CD4-positive, alpha-beta T cell (primary cell): ENCODE results near the gene KRT83. TPM values are rescaled to one million over a fixed set of nuclear protein-coding genes. Genes with fewer than 3 reads are reported as not detected.
"Not testable (repeated sequence)": the region's sequence is repeated elsewhere in the genome, so short reads cannot be mapped to it uniquely, and the experiment has no call there.

ENCODE experiments used
- ATAC-seq: fragments of 200-7000 bp; cut with Tn5 transposase; one replicate; pipeline ENCODE4 v1.10.0; 2022; ENCODE audit warnings: mild to moderate bottlenecking; ENCODE audit not compliant: poor library complexity
- CTCF ChIA-PET: fragments of 350-600 bp; sonication (Branson Sonifier 250); formaldehyde crosslinking; loops from one replicate; lab custom pipeline; 2021; ENCODE audit warnings: antibody characterized with exemption, inconsistent platforms; lab: Charles Lee
- POLR2A ChIA-PET: fragments of 350-600 bp; sonication (Branson Sonifier 250); formaldehyde crosslinking; loops from one replicate; lab custom pipeline; 2021; ENCODE audit warnings: antibody characterized with exemption, inconsistent platforms; lab: Charles Lee
- DNase-seq, 14 experiments: peaks; one replicate each; pipeline ENCODE4 v3.0.0-alpha.2; 2013 to 2020; ENCODE audit warnings: mixed read lengths in 2 of 14
- H3K27ac ChIP-seq, 2 donors: one replicate each; pipeline versions ENCODE4 v1.5.1 to v1.7.0; 2013; ENCODE audit warnings: low read length in 2 of 2, low read depth in 1 of 2, mild to moderate bottlenecking in 1 of 2
- H3K27me3 ChIP-seq, 2 experiments: 1 replicate in 1 of 2; 2 replicates in 1 of 2; pipeline versions ENCODE4 v1.6.1 to v1.7.0; 2013; ENCODE audit warnings: low read length in 2 of 2, control low read depth in 1 of 2, mild to moderate bottlenecking in 1 of 2, moderate library complexity in 1 of 2; ENCODE audit not compliant: insufficient read depth in 2 of 2, control insufficient read depth in 1 of 2
- H3K36me3 ChIP-seq: one replicate; pipeline ENCODE4 v1.6.1; 2013; ENCODE audit warnings: low read length, control low read depth; ENCODE audit not compliant: insufficient read depth
- H3K4me1 ChIP-seq: one replicate; pipeline ENCODE4 v1.6.1; 2013; ENCODE audit warnings: low read length, control low read depth; ENCODE audit not compliant: insufficient read depth
- H3K4me3 ChIP-seq: one replicate; pipeline ENCODE4 v1.5.1; 2013; ENCODE audit warnings: mild to moderate bottlenecking, low read length, moderate library complexity
- H3K9me3 ChIP-seq, 2 experiments: 1 replicate in 1 of 2; 2 replicates in 1 of 2; pipeline versions ENCODE4 v1.6.1 to v1.7.0; 2013; ENCODE audit warnings: low read length in 2 of 2, mild to moderate bottlenecking in 2 of 2, control low read depth in 1 of 2, moderate library complexity in 1 of 2; ENCODE audit not compliant: control insufficient read depth in 1 of 2, insufficient read depth in 1 of 2
- H3K27ac Mint-ChIP-seq: one replicate; pipeline ENCODE4 v1.8.0; 2020; ENCODE audit warnings: mixed read lengths
- H3K27me3 Mint-ChIP-seq: one replicate; pipeline ENCODE4 v1.8.0; 2021; ENCODE audit warnings: mixed read lengths
- H3K36me3 Mint-ChIP-seq: one replicate; pipeline ENCODE4 v1.8.0; 2021; ENCODE audit warnings: low read depth, mixed read lengths
- H3K4me1 Mint-ChIP-seq: one replicate; pipeline ENCODE4 v1.8.0; 2021; ENCODE audit warnings: low read depth, mixed read lengths
- H3K4me3 Mint-ChIP-seq: one replicate; pipeline ENCODE4 v1.8.0; 2020; ENCODE audit warnings: mild to moderate bottlenecking, mixed read lengths
- H3K9me3 Mint-ChIP-seq: one replicate; pipeline ENCODE4 v1.8.0; 2020; ENCODE audit warnings: mixed read lengths
- intact Hi-C, 2 experiments: fragments of 100-400 bp; cut with DNase I in 1 of 2; cut with micrococcal nuclease in 1 of 2; formaldehyde crosslinking; loops; one replicate each; pipeline versions ENCODE4 v1.15.1 to v1.9.0; 2023 to 2025; cut with DNase I, micrococcal nuclease
- total RNA-seq, 174 experiments: library from RNA in 2 of 174; stranded (reverse) in 2 of 174; gene quantifications; one replicate each; pipeline ENCODE4 v1.2.3 and lab custom pipeline; 2021 to 2026
- TF ChIP-seq, protein P1 (sequence below): fragments of 200-600 bp; IDR thresholded peaks from one replicate; pipeline ENCODE4 v1.8.0; 2022; ENCODE audit warnings: antibody characterized with exemption, mild to moderate bottlenecking

Gene KRT83
- total RNA-seq, 2 experiments from 2014 or later, result not detected

DNA sequence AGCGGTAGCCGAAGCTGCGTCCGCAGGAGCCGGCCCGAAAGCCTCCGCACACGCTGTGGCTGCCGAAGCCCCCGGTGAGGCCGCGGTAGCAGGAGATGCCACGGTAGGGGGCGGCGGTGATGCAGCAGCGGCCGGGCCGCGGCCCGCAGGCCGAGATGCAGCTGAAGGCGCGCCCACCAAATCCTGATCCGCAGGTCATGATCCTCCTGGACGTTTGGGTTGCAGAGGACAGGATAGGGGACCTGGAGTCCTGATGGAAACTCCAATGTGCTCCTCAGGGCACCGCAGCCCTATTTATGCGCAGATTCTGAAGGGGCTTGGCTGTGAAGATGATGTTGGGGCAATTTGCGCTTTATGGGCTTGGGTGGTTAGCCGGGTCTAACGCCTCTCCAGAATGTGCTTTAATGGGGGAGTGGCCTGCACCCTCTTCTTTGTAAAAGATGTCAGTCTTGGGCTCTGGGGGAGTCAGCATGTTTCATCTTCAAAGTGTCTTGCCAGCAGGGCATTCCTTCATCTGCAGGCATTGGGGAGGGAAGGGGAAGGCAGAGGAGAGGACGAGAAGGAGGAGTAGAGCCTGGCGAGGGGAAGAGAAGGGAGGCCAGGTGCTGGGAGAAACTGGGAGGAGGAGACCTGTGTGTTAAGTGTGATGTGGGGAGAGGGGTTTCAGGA is 29.8 kb downstream of the KRT83 start, which contains the start of gene KRT81:
KRT81 (minus strand) TSS at position 268 of the 669 bp plus-strand sequence; CDS start at position 199, 69 bp downstream.
- Mint-ChIP-seq H3K36me3 (no peaks in the 10 kb centered on the region), H3K27me3 (peaks cover 20% of the 10 kb centered on the region), H3K9me3 (no peaks in the 10 kb centered on the region), H3K27ac (no peak within 1 kb of the TSS), H3K4me3 (no peak within 1 kb of the TSS), H3K4me1 (no peaks in the 10 kb centered on the region)
- Histone ChIP-seq H3K27me3 (peaks cover 0 to 7% of the 10 kb centered on the region in 2 experiments), H3K4me1 (no peaks in the 10 kb centered on the region), H3K27ac (no peak within 1 kb of the TSS), H3K36me3 (no peaks in the 10 kb centered on the region), H3K4me3 (no peak within 1 kb of the TSS), H3K9me3 (no peaks in the 10 kb centered on the region)
- POLR2A ChIA-PET, result no interaction called here
- CTCF ChIA-PET, result interaction anchor here (1.7 kb wide), 1 partner anchor 11 kb away, joined by 3 read pairs; no protein-coding TSS in a partner anchor
- TF ChIP-seq, protein P1, sequence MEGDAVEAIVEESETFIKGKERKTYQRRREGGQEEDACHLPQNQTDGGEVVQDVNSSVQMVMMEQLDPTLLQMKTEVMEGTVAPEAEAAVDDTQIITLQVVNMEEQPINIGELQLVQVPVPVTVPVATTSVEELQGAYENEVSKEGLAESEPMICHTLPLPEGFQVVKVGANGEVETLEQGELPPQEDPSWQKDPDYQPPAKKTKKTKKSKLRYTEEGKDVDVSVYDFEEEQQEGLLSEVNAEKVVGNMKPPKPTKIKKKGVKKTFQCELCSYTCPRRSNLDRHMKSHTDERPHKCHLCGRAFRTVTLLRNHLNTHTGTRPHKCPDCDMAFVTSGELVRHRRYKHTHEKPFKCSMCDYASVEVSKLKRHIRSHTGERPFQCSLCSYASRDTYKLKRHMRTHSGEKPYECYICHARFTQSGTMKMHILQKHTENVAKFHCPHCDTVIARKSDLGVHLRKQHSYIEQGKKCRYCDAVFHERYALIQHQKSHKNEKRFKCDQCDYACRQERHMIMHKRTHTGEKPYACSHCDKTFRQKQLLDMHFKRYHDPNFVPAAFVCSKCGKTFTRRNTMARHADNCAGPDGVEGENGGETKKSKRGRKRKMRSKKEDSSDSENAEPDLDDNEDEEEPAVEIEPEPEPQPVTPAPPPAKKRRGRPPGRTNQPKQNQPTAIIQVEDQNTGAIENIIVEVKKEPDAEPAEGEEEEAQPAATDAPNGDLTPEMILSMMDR, result no peak
- DNase-seq (peak in 1 of 14 experiments; percentile 10), ATAC-seq (no peak)
- intact Hi-C loops, result no loop called here

DNA sequence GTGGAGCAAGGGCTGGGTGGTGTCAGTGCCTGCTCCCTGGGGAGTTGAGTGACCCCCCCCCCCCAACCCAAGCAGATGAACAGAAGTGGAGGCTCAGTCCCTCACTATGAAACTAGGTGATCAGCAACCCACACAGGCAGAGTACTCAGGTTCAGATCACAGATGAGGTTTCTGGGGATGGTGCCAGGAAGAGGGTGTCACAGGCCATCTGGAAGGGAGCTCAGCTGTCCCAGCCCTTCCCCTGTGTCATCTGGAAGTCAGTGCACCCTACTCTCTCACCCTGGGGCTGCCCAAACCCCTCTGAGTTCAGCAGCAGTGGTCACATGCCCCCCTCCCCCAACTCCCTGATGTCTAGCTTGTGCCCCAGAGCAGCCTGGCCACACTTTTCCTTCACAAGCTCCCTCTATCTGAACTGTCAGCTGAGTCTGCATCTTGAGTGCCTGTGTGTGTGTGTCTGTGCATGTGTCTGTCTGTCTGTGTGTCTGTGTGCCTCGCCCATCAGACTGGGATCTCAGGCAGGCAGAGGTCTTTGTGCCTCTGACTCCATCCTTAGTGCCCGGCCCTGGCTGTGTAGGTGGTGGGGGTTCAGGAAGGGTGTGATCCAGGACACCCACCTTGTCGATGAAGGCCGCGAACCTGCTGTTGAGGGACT is 30.6 kb downstream of the KRT83 start:
- H3K27ac ChIP-seq, POLR2A ChIA-PET, H3K36me3 ChIP-seq, intact Hi-C loops, H3K27me3 ChIP-seq, H3K4me1 Mint-ChIP-seq, H3K9me3 Mint-ChIP-seq, H3K27ac Mint-ChIP-seq, H3K4me3 ChIP-seq, CTCF ChIA-PET, DNase-seq, ATAC-seq, H3K9me3 ChIP-seq, H3K4me1 ChIP-seq, H3K4me3 Mint-ChIP-seq, H3K36me3 Mint-ChIP-seq: not testable (repeated sequence)
- peaks cover 20% of the 10 kb centered on the region for H3K27me3 Mint-ChIP-seq

DNA sequence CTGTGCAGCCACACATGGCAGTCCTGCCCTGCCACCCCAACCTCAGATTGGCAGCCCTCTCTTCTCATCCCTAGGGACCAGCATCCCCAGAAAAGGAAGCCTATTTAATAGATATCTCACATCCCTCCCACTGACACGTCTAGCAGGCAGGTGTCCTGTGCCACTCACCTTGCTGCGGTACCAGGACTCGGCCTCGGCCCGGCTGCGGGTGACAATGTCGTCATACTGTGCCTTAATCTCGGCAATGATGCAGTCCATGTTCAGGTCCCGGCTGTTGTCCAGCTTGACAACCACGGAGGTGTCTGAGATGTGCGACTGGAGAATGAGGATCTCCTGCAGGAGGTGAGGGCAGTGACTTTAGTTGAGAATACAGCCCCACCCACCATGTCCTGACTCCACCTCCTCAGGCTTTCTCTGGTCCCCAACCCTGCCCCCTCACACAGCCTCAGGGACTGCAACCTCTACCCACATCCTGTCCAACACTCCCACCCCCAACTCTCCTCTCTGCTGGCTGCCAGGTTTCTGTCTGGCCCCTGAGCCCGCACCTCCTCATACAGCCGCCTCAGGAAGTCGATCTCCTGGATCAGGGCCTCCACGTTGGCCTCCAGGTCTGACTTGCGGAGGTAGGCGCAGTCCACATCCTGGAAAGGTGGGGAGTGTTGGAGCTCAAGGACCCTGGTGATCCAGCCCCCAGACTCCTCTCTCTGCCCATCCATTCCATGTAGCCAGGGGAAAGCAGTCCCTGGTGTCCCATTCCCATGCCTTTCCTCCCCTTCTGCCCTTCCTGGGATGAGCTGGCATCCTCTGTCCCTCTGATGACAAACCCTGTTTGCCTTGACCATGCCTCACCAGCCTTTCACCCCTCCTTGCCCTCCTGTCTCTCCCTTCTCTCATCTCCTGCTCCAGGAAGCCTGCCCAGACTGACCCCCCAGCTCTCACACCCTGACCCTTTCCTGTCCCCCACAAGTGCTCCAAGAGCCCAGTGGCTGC is 33.1 kb downstream of the KRT83 start:
- H3K27ac ChIP-seq, H3K36me3 Mint-ChIP-seq, intact Hi-C loops, H3K27me3 ChIP-seq, H3K4me1 ChIP-seq, ATAC-seq, H3K9me3 Mint-ChIP-seq, CTCF ChIA-PET, POLR2A ChIA-PET, H3K4me1 Mint-ChIP-seq, H3K4me3 Mint-ChIP-seq, H3K36me3 ChIP-seq, H3K27ac Mint-ChIP-seq, H3K4me3 ChIP-seq, H3K9me3 ChIP-seq: not testable (repeated sequence)
- peaks cover 12% of the 10 kb centered on the region for H3K27me3 Mint-ChIP-seq
- DNase-seq, result peak in 2 of 14 experiments; percentile 5 to 22

DNA sequence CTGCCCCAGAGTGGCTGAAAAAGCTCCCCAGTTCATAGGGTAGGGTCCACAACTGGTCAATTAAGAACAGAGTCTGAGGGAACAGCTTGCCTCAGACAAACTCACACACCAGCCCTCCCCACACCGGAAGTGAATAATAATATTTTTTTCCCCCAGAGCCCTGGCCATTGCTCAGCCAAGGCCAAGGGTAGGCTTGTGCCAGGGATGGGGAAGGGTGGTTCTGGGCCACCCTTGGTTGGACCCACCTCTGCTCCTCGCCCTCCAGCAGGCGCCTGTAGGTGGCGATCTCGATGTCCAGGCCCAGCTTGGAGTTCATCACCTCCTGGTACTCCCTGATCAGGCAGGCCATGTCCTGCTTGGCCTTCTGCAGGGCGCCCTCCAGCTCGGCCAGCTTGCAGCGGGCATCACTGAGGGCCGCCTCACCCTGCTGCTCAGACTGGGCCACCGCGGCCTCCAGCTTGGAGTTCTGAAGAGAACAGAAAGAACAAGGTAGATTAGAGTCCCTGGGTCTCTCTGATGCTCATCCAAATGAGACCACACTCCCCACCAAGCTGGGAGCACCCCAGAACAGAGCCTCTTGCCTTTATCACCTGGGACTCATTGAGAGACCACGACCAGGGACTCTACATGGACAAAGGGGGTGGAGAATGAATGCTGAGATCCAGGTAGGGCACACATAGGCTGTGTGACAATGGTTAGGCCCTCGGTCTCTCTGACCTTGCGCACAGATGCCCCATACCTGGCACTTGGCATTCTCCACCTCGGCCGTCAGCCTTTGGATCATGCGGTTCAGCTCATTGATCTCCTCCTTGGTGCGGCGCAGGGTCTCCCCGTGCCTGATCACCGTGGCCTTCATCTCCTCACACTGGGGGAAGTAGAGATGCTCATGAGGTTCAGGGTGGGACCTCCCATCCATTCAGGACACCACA is 34.1 kb downstream of the KRT83 start:
- H3K27me3 ChIP-seq, ATAC-seq, H3K27ac Mint-ChIP-seq, H3K9me3 Mint-ChIP-seq, H3K36me3 ChIP-seq, intact Hi-C loops, H3K4me3 Mint-ChIP-seq, H3K4me3 ChIP-seq, CTCF ChIA-PET, H3K4me1 Mint-ChIP-seq, POLR2A ChIA-PET, H3K27ac ChIP-seq, H3K9me3 ChIP-seq, H3K36me3 Mint-ChIP-seq, H3K4me1 ChIP-seq: not testable (repeated sequence)
- DNase-seq, result peak in 1 of 14 experiments; percentile 21
- H3K27me3 Mint-ChIP-seq, result peaks cover 14% of the 10 kb centered on the region
